ENCODE data around the gene C9orf78. TPM values are rescaled to one million over a fixed set of nuclear protein-coding genes. Genes with fewer than 3 reads are reported as not detected.

C9orf78 gene
- total RNA-seq, 1 donor from 2014 or later, result 34.1 TPM

DNA sequence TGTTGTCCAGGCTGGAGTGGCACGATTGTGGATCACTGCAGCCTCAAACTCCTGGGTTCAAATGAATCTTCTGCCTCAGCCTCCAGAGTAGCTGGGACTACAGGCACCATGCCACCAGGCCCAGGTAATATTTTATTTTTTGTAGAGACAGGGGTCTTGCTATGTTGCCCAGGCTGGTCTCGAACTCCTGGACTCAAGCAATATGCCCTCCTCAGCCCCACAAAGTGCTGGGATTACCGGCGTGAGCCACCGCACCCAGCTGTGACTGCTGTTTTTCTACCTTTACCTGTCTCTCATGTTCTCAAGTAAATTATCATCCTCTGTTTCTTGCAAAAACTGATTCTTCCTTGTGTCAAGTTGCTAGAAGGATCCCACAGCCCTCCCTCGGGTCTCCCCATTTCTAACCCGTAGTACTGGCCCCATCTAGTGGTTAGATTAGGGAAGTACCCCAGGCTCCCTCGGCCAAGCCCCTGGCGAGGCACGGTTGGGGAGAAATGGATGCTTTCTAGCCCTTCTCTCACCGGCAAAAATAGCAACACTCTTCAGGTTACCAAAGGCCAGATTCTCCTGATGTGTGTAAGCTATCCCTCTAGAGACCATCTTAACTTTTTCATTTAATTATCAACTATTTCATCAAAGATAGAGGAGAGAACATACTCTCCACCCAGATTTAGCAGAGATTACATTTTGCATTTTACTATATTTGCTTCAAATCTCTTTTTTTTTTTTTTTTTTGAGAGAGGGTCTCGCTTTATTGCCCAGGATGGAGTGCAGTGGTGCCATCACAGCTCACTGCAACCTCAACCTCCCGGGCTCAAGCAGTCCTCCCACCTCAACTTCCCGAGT, 51.3 kb downstream of the C9orf78 start:
- Mint-ChIP-seq H3K4me3 (no peak overlapping the region), H3K27ac (no peak overlapping the region), H3K4me1 (peaks cover 3% of the 10 kb centered on the region), H3K9me3 (no peaks in the 10 kb centered on the region), H3K36me3 (ENCODE audit: low read depth) (no peaks in the 10 kb centered on the region), H3K27me3 (peaks cover 15% of the 10 kb centered on the region)
- POLR2A ChIA-PET, result interaction anchor here (0.6 to 1.4 kb wide), 4 partner anchors 173 to 645 kb away, joined by 3 to 7 read pairs (median 4); no protein-coding TSS in a partner anchor
- CTCF ChIA-PET, result interaction anchor here (1.5 to 5.4 kb wide), 7 partner anchors 24 to 652 kb away, joined by 4 to 18 read pairs (median 6); no protein-coding TSS in a partner anchor
- intact Hi-C loops (cut with micrococcal nuclease), result loop anchor here (1.0 to 5.0 kb wide), 6 partner anchors 46 to 776 kb away; partner anchors contain the start of gene ASB6
- peak; percentile 74 for TF ChIP-seq CTCF (IDR thresholded peaks at IDR 0.05)
- ATAC-seq (ENCODE audit: low read depth) (peak; percentile 98), DNase-seq (peak; percentile 46)

DNA sequence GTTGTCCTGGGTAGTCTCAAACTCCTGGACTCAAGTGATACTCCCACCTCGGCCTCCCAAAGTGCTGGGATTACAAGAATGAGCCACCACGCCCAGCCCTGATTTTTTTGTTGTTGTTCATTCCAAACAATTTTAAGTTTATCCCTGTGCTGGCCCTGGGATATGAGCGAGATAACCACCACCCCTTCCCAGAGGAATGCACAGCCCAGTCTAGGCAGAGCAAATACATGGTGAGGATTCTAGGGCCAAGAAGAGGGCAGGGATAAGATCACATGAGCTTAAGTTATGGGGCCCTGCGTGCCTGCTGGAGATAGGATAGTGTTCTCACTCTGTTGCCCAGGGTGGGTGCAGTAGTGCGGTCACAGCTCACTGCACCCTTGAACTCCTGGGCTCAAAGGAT, 53.1 kb downstream of the C9orf78 start:
- no peak for TF ChIP-seq CTCF (IDR thresholded peaks at IDR 0.05)
- H3K4me1 Mint-ChIP-seq, result peaks cover 3% of the 10 kb centered on the region
- DNase-seq (no peak), ATAC-seq (ENCODE audit: low read depth) (no peak)
- H3K27ac Mint-ChIP-seq, result no peak overlapping the region
- POLR2A ChIA-PET, result interaction anchor here (0.9 kb wide), 1 partner anchor 650 kb away, joined by 4 read pairs; no protein-coding TSS in a partner anchor
- intact Hi-C loops (cut with micrococcal nuclease), result loop anchor here (5.0 kb wide), 1 partner anchor 775 kb away; no protein-coding TSS in a partner anchor
- no peak overlapping the region for H3K4me3 Mint-ChIP-seq
- peaks cover 17% of the 10 kb centered on the region for H3K27me3 Mint-ChIP-seq
- no peaks in the 10 kb centered on the region for H3K9me3 Mint-ChIP-seq
- H3K36me3 Mint-ChIP-seq (ENCODE audit: low read depth), result no peaks in the 10 kb centered on the region
- CTCF ChIA-PET, result interaction anchor here (1.5 to 5.4 kb wide), 4 partner anchors 22 to 650 kb away, joined by 4 to 18 read pairs (median 10); no protein-coding TSS in a partner anchor

DNA sequence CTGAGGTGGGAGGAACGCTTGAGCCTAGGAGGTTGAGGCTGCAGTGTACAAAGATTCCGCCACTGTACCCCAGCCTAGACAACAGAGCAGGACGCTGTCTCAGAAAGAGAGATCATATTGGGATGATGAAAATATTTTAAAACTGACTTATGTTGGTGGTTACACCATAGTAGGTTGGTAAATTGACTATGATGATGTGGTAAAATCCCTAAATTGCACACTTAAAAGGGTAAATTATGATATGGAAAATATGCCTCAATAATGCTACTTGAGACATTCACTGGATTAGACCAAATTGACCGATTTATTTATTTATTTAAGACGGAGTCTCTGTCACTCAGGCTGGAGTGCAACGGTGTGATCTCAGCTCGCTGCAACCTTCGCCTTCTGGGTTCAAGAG, 53.9 kb downstream of the C9orf78 start:
- no peak for ATAC-seq (ENCODE audit: low read depth)
- DNase-seq, result no peak
- intact Hi-C loops (cut with micrococcal nuclease), result loop anchor here (5.0 kb wide), 1 partner anchor 774 kb away; no protein-coding TSS in a partner anchor
- Mint-ChIP-seq H3K4me3 (no peak overlapping the region), H3K27ac (no peak overlapping the region), H3K9me3 (no peaks in the 10 kb centered on the region), H3K36me3 (ENCODE audit: low read depth) (no peaks in the 10 kb centered on the region), H3K4me1 (peaks cover 3% of the 10 kb centered on the region), H3K27me3 (peaks cover 20% of the 10 kb centered on the region)
- CTCF ChIA-PET, result interaction anchor here (2.6 to 5.4 kb wide), 3 partner anchors 43 to 650 kb away, joined by 9 to 18 read pairs (median 11); no protein-coding TSS in a partner anchor
- TF ChIP-seq CTCF (IDR thresholded peaks at IDR 0.05), result no peak
- POLR2A ChIA-PET, result interaction anchor here (0.9 kb wide), 1 partner anchor 649 kb away, joined by 4 read pairs; no protein-coding TSS in a partner anchor

DNA sequence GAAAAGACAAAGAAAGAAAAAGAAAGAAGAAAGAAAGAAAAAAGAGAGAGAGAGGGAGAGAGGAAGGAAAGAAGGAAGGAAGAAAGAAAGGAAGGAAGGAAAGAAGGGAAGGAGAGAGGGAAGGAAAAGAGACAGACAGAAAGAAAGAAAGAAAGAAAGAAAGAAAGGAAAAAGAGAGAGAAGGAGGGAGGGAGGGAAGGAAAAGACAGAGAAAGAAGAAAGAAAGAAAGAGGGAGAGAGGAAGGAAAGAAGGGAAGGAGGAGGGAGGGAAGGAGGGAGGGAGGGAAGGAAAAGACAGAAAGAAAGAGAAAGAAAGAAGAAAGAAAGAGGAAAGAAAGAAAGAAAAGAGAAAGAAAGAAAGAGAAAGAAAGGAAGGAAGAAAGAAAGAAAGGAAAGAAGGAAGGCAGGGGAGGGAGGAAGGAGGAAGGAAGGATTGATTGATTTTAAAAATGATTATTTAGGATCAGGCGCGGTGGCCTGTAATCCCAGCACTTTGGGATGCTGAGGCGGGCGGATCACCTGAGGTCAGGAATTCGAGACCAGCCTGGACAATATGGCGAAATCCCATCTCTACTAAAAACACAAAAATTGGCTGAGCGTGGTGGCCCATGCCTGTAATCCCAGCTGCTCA, 55.4 kb downstream of the C9orf78 start:
- H3K27ac Mint-ChIP-seq, result no peak overlapping the region
- CTCF ChIA-PET, result interaction anchor here (5.4 kb wide), 1 partner anchor 648 kb away, joined by 18 read pairs; no protein-coding TSS in a partner anchor
- intact Hi-C loops (cut with micrococcal nuclease), result loop anchor here (5.0 kb wide), 1 partner anchor 772 kb away; no protein-coding TSS in a partner anchor

More for the DNA sequence above, 55.4 kb downstream of the C9orf78 start:
- Mint-ChIP-seq H3K4me1 (peaks cover 3% of the 10 kb centered on the region), H3K27me3 (peaks cover 23% of the 10 kb centered on the region), H3K9me3 (no peaks in the 10 kb centered on the region), H3K36me3 (ENCODE audit: low read depth) (no peaks in the 10 kb centered on the region), H3K4me3 (no peak overlapping the region)
- POLR2A ChIA-PET, result no interaction called here
- no peak for TF ChIP-seq CTCF (IDR thresholded peaks at IDR 0.05)
- DNase-seq (no peak), ATAC-seq (ENCODE audit: low read depth) (no peak)
